Tibial nerve (tissue), 4 donors: ENCODE measurements around the gene CCDC148. TPM values are rescaled to one million over a fixed set of nuclear protein-coding genes. Genes with fewer than 3 reads are reported as not detected.

Experiments
- DNase-seq, 2 donors: peaks; one replicate each; pipeline ENCODE4 v3.0.0-alpha.2; 2019; ENCODE audit warnings: low spot score in 2 of 2
- H3K27ac ChIP-seq, 4 donors: fragments of 200-600 bp; sonication (generic) in 3 of 4; one replicate each; pipeline ENCODE4 v1.5.1; 2017 to 2019; ENCODE audit warnings: mild to moderate bottlenecking in 1 of 4
- H3K27me3 ChIP-seq, 2 donors: fragments of 200-600 bp; sonication (generic) in 1 of 2; one replicate each; pipeline versions ENCODE4 v1.5.1 to v1.6.0; 2017 to 2019
- H3K36me3 ChIP-seq, 3 donors: fragments of 200-600 bp; sonication (generic); one replicate each; pipeline ENCODE4 v1.5.1; 2018 to 2019
- H3K4me1 ChIP-seq, 4 donors: fragments of 200-600 bp; sonication (generic) in 3 of 4; one replicate each; pipeline ENCODE4 v1.5.1; 2017 to 2019
- H3K4me3 ChIP-seq, 4 donors: fragments of 200-600 bp; sonication (generic) in 3 of 4; one replicate each; pipeline ENCODE4 v1.5.1; 2017 to 2019; ENCODE audit warnings: mild to moderate bottlenecking in 1 of 4, moderate library complexity in 1 of 4
- H3K9me3 ChIP-seq, 4 donors: fragments of 200-600 bp; sonication (generic) in 3 of 4; one replicate each; pipeline ENCODE4 v1.5.1; 2017 to 2019
- EP300 ChIP-seq, 2 donors: sonication (generic); formaldehyde crosslinking; IDR thresholded peaks; one replicate each; pipeline ENCODE4 v1.6.1; 2017; ENCODE audit warnings: antibody characterized with exemption in 2 of 2, mild to moderate bottlenecking in 1 of 2
- POLR2A ChIP-seq, 2 donors: fragments of 450-650 bp; IDR thresholded peaks; one replicate each; pipeline ENCODE4 v1.6.1; 2017; ENCODE audit warnings: antibody characterized with exemption in 2 of 2, mild to moderate bottlenecking in 2 of 2, moderate library complexity in 2 of 2
- WGBS, 2 donors: methylation state at CpG; one replicate each; pipeline ENCODE4 v1.1.5; 2018; 5-methylcytosine and 5-hydroxymethylcytosine counted together
- small RNA-seq: library from RNA; depleted of rRNA; stranded (forward); fragments of <200 nt; gene quantifications from one replicate; pipeline ENCODE3, GENCODE V24; 2016
- total RNA-seq, 4 donors: library from RNA; depleted of rRNA; stranded (reverse); fragments of >200 nt; gene quantifications; one replicate each; pipeline ENCODE4 v1.1.0, GENCODE V29; 2016
- TF ChIP-seq, protein P1 (sequence below), 5 experiments: fragments of 200-600 bp in 3 of 5; fragments of 450-650 bp in 2 of 5; sonication (generic) in 3 of 5; IDR thresholded peaks; one replicate each; pipeline ENCODE4 v1.5.1; 2016 to 2019; ENCODE audit warnings: antibody characterized with exemption in 5 of 5, mild to moderate bottlenecking in 3 of 5, moderate library complexity in 2 of 5

Gene CCDC148
- total RNA-seq, 4 donors from 2014 or later: 0.30 to 2.5 (median 1.9) TPM

DNA sequence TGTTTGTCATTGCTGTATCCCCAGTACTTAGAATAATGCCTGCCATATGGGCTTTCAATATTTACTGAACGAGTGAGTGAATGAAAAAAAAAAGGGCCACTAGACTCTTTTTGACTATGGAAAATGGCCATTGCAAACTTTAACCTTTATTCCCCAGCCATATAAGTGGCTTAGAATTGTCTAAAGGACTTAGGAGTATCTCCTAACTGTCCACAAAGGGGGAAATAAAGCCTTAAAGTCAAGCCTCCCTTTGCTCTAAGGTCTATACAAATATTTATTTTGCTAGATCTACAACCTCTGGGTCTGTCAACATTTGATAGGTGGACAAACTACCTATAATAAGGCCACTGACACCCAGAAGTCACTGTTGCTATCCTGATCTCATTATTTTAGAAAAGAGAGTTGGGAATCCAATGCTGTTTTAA, 329.2 kb downstream of the CCDC148 start:
- whole genome bisulfite sequencing, 2 donors: 50 to 55% methylated on average over 1 of the region's 1 CpG

DNA sequence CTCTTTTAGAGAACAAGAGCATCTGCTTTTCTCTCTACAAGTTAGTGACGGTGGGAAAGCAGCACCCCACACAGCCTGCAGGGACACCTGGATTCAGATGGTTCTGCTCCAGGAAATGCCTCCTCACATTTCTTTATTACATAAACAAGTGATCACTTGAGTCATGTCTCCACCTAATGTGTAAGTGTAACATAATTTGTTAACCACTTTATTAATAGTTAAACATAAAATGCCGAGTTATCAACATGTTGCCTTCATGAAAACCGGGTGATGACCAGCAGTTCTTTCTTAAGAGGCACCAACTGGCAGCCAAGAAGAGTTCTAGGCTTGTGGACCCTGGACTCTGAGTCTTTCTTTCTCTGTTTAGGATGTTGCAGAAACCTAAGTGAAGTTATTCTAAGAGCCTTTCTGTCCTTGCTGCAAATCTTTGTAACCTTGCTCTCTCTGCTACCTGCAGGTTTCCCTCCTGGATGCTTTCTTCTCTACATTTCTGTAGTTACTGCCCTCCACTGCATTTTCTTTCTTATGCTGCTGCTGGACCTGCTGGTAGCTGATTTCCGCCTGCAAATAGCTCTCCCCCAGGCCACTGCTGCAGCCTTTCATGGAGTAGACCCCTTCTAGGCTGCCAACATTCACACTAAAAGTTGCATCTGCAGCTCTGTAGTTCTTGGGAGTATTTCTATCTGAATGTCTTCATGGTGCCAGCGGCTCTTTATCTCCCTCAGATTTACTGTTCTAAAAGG, 330.6 kb downstream of the CCDC148 start:
- H3K36me3 ChIP-seq: no peaks in the 10 kb centered on the region
- H3K27me3 ChIP-seq: no peaks in the 10 kb centered on the region
- no peaks in the 10 kb centered on the region for H3K9me3 ChIP-seq
- H3K4me1 ChIP-seq: no peaks in the 10 kb centered on the region
- H3K4me3 ChIP-seq: no peak overlapping the region
- no peak for TF ChIP-seq POLR2A (IDR thresholded peaks at IDR 0.05)
- 81 to 88% methylated on average over 5 of the region's 5 CpGs for WGBS, 2 donors
- no peak for DNase-seq
- no peak overlapping the region for H3K27ac ChIP-seq

More for the DNA sequence above, 329.2 kb downstream of the CCDC148 start:
- Histone ChIP-seq H3K4me3 (no peak overlapping the region), H3K36me3 (no peaks in the 10 kb centered on the region), H3K9me3 (no peaks in the 10 kb centered on the region), H3K27me3 (no peaks in the 10 kb centered on the region), H3K4me1 (no peaks in the 10 kb centered on the region), H3K27ac (no peak overlapping the region)
- TF ChIP-seq, protein P1, sequence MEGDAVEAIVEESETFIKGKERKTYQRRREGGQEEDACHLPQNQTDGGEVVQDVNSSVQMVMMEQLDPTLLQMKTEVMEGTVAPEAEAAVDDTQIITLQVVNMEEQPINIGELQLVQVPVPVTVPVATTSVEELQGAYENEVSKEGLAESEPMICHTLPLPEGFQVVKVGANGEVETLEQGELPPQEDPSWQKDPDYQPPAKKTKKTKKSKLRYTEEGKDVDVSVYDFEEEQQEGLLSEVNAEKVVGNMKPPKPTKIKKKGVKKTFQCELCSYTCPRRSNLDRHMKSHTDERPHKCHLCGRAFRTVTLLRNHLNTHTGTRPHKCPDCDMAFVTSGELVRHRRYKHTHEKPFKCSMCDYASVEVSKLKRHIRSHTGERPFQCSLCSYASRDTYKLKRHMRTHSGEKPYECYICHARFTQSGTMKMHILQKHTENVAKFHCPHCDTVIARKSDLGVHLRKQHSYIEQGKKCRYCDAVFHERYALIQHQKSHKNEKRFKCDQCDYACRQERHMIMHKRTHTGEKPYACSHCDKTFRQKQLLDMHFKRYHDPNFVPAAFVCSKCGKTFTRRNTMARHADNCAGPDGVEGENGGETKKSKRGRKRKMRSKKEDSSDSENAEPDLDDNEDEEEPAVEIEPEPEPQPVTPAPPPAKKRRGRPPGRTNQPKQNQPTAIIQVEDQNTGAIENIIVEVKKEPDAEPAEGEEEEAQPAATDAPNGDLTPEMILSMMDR (IDR thresholded peaks at IDR 0.05): no peak
- no peak for TF ChIP-seq POLR2A (IDR thresholded peaks at IDR 0.05)
- no peak for TF ChIP-seq EP300 (IDR thresholded peaks at IDR 0.05)
- DNase-seq: no peak

DNA sequence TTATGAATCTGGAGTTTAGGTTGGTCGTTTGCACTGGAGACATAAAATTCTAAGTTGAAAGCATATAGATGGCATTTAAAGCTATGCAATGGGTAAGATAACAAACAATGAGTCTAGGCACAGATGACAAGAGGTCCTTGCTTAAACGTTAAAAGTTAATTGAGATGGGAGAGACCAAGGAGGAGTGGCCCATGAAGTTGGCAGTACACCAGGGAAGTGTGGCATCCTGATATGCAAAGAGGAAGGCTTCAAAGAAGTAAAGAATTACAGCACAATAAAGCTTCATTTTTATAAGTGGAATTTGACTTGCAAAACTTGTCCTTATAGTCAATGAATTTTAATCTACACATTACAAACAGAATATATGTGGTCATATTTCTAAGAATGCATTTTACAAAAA, 331.7 kb downstream of the CCDC148 start:
- H3K4me1 ChIP-seq: no peaks in the 10 kb centered on the region
- 58 to 71% methylated on average over 2 of the region's 2 CpGs for WGBS, 2 donors
- TF ChIP-seq POLR2A (IDR thresholded peaks at IDR 0.05) (no peak), EP300 (IDR thresholded peaks at IDR 0.05) (no peak)
- TF ChIP-seq, protein P1 (IDR thresholded peaks at IDR 0.05): no peak
- no peaks in the 10 kb centered on the region for H3K27me3 ChIP-seq
- H3K4me3 ChIP-seq: no peak overlapping the region
- H3K36me3 ChIP-seq: no peaks in the 10 kb centered on the region
- DNase-seq: no peak
- no peaks in the 10 kb centered on the region for H3K9me3 ChIP-seq
- H3K27ac ChIP-seq: no peak overlapping the region

Small RNA genes lying within 50 kb of the gene (small RNA-seq; reads per million reads assigned to genes)
- gene RN7SL393P: not detected

Other genes with a start within 250 kb of the CCDC148 start
- 100 to 1,000 TPM in 2 of 4 donors, 10 to 100 TPM in 2; 57.8 to 100 (median 92.0) TPM for gene PKP4, start 199 bp upstream of the CCDC148 start, total RNA-seq